Inflammatory macrophage treated with lipopolysaccharide for 4 hours (primary cell): ENCODE data around the gene TMEM200B.
A peak's percentile ranks its signal among the peaks of the same experiment; 100 is the strongest.
"Not testable (repeated sequence)": the region's sequence is repeated elsewhere in the genome, so short reads cannot be mapped to it uniquely, and the experiment has no call there.

Experiments
- DNase-seq: peaks from one replicate; pipeline ENCODE4 v3.0.0-alpha.2; 2020

The TMEM200B gene

DNA sequence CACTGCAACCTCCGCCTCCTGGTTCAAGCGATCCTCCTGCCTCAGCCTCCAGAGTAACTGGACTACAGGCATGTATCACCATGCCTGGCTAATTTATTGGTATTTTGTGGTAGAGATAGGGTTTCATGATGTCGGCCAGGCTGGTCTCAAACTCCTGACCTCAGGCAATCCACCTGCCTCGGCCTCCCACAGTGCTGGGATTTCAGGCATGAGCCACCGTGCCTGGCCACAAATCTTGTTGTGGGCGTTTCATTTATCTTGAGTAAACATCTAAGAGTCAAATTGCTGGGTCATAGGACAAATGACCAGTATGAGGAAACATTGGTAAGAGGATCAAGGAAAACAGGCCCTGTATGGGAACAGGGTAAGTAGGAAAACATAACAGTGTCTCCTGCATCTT, 17.9 kb downstream of the TMEM200B start:
- peak; percentile 37 for DNase-seq

DNA sequence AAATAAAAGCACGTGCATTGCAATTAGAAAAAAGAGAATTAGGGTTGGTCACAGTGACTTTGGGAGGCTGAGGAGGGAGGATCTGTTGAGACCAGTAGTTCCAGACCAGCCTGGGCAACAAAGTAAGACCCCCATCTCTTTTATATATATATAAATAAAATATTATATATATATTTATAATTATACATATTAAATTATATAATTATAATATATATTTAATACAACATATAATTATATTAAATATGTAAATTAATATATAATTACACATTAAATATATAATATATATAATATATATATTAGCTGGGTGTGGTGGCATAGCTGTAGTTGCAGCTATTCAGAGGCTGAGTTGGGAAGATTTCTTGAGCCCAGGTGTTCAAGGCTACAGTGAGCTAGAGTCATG, 23.2 kb downstream of the TMEM200B start:
- no peak for DNase-seq

- no peak for DNase-seq
Observed at GRCh38 chr1:29099286-29099685, 24.4 kb downstream of the TMEM200B start.

DNA sequence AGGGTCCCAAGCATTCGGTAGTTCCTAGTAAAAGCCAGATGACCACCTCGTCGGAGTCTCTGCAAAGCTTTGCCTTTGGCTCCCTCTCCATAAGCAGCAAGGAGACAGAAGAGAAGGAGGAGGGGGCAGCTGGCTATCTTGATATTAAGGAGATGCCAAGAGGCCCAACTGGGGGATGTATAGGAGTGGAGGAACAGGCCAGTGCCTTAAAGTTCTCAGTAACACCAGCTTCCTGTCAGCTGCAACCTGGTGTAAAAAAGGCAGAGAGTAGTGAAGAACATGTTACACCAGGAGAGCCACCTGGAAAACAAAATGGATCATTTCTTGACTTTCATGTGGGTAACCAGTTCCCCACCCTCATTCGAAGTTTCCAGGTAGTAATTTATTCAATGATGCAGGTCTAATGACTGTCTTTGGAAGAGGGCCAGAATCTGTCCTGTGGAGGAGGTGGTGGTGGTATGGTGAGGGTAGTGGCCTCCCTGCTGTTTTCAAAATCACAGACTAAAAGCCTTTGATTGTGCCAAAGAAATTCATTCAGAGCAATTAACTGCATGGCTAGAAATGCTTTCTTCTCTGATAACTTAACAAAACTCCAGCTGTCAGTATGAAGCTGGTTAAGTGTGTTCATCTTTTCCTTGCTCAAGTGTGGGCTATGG, 27.3 kb downstream of the TMEM200B start:
- DNase-seq, result no peak

DNA sequence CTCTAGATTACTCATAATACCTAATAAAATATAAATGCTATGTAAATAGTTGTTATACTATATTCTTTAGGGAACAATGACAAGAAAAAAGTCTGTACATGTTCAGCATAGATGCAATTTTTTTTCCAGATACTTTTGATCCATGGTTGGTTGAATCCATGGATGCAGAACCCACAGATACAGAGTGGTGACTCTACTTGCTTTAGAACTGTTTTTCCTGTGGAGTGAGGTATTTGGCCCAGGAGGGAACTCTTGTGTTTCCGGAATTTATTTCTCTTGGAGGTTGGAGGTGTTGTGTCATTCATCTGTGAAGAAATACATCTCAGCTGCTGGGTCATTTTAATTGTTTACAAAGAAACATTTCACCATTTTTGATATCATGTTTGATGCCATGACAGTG, 28.7 kb downstream of the TMEM200B start:
- no peak for DNase-seq

DNA sequence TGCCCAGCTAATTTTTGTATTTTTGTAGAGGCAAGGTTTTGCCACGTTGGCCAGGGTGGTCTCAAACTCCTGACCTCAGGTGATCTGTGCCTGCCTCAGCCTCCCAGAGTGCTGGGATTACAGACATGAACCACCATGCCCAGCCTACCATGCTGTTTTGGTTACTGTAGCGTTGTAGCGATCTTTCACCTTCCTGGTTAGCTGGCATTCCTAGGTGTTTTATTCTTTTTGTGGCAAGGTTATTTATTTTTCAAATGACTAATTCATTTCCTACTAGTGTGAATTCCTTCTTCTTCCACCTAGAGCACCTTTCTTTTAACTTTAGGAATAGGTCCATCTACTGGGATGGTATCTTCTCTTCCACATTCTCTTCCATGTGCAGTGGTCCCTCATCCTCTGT, 29.3 kb downstream of the TMEM200B start:
- no peak for DNase-seq

DNA sequence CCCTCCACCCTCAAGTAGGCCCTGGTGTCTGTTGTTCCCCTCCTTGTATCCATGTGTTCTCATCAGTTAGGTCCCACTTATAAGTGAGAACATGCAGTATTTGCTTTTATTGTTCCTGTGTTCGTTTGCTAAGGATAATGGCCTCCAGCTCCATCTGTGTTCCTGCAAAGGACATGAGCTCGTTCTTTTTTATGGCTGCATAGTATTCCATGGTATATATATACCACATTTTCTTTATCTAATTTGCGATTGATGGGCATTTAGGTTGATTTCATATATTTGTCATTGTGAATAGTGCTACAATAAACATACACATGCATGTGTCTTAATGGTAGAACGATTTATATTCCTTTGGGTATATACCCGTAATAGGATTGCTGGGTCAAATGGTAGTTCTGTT, 31.0 kb downstream of the TMEM200B start:
- not testable (repeated sequence) for DNase-seq

DNA sequence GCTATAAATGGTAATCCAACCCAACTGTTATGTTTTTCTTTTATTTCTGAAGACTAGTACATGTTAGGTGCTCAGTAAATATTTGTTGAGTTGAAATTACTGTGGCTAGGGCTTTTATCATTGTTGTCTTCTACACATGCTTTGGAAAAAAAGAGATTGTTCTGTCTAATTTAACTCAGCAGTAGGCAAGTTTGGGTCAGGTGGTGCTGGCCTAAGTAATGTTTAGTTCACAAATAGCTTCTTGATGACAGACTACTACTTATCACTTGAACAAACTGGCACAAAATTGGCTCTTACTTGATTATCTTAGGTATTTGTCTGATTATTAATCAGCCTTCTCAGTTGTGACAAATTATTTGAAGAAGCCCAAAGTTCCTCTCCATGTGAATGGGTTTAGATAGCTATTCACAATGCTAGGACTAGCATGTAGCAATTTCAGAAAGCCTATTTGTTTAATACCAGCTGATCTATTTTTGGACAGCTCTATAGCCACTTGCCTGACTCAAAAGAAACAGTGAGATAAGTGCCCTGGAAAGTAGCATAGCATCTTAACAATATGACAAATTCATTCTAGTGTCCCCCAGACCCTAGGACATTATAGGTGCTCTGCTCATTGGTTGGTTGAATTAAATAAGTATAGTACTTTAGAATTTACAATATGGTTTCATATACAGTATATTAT, 32.6 kb downstream of the TMEM200B start:
- DNase-seq, result no peak

DNA sequence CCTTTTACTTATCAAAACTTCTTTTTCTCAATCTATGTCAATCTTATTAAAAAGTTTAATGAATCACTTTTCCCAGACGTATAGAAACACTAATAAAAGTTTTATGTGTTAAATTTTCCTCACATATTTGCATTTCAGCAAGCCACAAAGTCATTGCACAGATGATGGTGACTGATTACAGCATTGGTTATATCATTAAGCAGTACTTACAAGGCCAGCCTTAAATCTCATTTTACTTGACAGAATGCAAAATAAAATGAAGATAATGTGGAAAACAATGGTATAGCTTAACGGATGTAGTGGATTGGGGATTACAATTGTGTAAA, 39.5 kb downstream of the TMEM200B start:
- DNase-seq, result no peak

DNA sequence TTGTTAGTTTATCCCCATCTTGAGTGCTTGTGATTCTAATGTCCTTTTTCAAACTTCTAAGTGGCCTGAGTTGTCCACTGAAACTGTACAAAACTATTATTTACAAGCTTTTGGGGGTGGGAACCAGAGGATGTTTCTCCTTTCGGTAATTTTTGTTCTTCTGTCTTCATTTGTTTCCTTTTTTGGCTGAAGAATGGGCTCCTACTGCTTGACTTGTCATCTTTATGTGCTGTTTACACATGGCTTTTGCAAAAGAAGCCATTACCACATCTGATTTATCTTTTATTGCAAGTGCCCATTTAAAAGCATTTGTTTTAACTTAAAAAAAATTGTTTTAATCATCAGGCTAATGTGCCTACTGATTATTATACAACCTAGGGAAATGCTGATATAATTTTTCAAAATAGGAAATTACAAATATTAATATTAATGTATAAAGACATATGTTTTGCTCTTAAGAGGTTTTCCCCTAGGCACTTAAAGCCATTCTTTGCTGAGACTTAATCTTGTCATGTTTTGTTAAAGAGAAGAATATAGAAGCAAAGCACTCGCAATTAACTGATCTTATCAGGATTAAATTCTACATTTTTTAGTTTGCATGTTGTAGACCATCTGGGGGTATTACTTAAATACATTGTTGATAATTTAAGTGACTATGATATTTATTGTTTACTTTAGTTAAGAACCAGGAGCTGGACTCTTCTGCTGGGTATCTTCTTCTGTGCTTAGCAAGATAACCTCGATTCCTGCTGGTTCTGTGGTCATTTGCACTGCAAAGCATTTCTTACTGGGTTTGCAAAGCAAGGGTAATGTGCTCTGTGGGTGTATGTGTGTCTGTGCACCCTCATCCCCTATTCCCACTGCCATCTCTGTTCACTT, 40.1 kb downstream of the TMEM200B start:
- no peak for DNase-seq

GRCh38 chr1:29082519-29082918, 41.2 kb downstream of the TMEM200B start:
- DNase-seq, result no peak

DNA sequence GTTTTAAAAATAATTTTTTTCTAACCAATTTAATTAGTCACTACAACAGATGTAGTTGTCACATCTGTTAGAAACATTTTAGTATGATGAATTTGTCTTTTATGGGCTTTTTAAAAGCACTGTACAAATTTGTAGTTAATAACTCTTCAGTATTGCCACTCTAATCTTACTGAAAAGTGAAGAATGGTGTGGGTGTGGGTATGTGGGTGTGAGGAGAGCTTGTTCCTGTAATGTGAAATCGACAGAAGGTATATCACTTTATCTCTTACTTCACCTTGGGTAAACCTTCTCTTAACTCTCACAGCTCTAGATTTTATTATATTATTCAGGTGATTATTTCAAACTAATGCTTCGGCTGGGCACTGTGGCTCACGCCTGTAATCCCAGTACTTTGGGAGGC, 42.5 kb downstream of the TMEM200B start:
- DNase-seq, result no peak

- not testable (repeated sequence) for DNase-seq
Observed at GRCh38 chr1:29079916-29080629, 43.6 kb downstream of the TMEM200B start.

DNA sequence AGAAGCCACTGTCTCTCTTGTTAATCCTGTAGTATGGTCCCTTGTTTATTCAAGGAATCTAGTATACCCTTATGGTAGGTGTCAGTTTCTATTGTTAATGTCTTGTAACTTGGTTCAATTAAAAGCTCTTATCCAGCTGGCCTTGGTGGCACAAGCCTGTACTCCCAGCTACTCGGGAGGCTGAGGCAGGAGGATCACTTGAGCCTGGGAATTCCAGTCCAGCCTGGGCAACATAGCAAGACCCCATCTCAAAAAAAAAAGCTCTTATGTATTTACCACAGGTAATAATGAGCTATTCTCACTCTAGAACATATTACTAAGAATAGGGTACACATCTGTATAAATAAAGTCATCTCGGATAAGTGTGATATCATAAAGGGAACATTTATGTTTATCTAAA, 46.5 kb downstream of the TMEM200B start:
- no peak for DNase-seq
